OCI-M2 (cell line): ENCODE results near the gene TENM3.

Experiments
- DNase-seq: peaks from one replicate; lab custom pipeline; 2025; ENCODE audit not compliant: unreplicated experiment; lab: John Stamatoyannopoulos, UW

The TENM3 gene

GRCh38 chr4:182760551-182761043 is 517.4 kb downstream of the TENM3 start:
- DNase-seq = no peak

DNA sequence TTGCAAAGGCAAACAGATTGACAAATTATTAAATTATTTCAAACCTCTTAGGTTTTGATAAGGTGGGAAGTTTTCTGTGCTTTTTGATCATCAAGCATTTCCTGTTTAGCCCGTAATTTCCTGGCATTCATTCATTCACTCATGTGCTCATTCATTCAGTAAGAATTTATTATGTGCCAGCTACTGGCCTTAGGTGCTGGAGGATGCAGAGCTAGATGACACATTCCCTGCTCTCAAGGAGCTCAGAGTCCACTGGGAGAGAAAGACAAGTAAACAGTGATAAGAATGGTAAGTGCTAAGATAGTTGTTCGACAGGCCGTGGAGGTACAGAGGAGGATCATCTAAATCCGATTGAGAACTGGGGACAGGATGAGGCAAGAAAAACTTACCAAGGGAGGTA is 520.9 kb downstream of the TENM3 start:
- DNase-seq = no peak

DNA sequence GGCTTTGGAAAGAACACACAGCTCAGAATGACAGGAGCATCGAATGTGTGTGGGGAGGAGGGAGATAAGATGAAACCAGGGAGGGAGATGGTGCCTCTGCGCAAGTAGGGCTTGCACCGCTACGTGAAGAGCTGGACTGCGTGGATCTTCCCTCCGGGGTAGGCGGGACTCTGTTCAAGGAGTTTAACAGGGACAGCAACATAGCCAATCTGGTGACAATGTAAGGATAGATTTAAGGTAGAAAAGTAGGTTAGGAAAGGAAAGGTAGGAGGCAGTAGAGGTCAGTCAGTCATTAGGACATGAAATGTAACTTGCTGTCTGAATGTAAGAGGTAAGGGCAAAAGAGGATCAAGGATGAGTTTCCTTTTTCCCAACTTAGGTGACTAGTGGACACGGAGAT is 521.4 kb downstream of the TENM3 start:
- no peak for DNase-seq

DNA sequence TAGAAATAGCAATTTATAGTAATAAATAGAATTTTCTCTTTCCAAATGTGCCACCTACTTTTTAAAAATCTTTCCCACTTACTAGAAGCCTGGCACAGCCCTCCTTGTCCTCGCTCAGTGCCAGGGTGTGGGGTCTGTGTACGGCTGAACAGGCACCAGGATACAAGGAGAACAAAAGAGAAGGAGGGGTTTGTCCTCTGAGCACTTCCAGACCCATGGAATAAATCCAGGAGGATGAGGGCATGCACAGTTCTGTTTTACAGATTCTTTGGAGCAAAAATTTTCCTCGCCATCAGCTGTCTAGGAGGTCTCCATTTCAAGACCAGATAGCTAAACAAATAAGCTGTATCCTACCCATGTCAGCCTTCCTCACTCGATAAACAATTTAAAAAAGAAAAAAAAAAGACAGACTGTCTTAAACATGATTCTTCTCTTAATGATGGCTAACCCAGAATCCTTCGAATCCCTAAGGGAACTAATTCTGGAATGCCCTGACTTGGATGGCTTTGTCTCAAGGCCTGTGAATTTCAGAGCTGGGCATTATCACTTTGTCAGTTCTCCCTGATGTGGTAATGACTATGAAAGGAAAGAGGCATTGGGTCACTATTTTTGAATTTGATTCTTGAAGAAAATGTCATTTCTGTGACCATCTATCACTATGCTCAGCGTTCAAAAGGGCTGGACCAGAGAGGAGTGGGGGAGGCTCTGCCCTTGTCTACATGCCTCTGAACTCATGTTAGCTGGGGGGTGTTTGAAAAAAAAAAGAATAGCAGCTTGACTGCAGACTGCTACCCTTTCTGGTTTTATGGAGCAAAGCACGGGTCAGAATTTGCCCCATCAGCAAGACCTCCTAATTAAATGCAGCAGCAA is 523.0 kb downstream of the TENM3 start:
- no peak for DNase-seq

- no peak for DNase-seq
These were observed 523.7 kb downstream of the TENM3 start for GRCh38 chr4:182766857-182767250.

GRCh38 chr4:182768838-182769237 is 525.6 kb downstream of the TENM3 start:
- no peak for DNase-seq

DNA sequence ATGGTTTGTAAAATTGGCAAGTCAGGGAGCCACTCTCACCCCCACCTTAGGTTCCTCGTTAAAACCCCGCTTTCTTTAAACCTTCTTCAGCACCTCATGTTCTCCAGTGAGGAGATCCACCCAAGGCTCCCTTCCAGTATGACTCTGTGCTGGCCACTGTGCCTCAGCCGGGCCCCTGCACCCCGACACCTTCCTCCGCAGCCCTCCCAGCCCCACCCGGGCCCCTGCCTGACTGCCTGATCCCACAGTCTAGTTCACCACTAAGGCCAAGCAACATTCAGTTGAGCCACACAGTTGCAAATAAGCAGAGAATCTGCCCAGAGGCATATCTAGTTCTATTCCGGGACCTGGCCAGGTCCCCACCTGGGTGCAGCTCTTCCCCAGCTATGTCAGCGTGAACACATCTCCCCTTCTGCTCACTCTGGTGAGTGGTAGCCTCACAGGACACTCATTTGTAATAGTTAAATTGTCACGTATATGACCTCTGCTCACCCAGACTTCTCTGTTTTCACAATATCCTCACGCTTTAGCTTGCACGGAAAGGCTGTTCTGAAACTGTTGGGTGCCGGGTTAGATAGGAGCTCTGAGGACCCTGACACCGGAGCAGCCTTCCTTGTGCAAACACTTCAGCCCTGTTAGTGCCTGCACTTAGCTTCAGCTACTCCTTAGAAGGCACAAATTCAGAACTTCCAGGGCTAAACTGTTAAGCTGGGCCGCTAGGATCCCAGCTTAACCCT is 527.2 kb downstream of the TENM3 start:
- DNase-seq = no peak

DNA sequence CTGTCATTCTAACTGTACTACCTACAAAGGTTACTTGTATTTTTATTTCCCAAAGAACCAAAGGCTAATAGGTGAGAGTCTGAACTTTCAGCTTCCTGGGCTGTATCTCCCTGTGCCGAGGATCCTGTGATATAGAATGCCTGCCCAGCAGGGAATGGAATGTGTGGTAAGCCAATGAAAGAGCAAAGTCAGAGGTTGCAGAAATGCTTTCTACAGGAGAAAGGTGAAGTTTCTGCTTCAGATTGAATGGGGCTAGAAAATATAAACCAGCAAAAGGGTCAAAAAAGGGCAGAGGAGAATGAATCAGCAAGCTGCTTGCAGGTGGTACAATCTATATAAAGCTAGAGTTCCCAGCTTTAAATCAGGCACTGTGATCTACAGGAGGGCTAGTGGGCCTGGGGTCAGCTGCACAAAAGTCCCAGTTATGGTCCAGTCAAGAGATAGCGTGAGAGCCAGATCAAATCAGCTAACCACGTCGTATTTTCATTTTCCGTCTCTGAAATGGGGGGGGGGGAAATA is 527.9 kb downstream of the TENM3 start:
- DNase-seq = no peak

DNA sequence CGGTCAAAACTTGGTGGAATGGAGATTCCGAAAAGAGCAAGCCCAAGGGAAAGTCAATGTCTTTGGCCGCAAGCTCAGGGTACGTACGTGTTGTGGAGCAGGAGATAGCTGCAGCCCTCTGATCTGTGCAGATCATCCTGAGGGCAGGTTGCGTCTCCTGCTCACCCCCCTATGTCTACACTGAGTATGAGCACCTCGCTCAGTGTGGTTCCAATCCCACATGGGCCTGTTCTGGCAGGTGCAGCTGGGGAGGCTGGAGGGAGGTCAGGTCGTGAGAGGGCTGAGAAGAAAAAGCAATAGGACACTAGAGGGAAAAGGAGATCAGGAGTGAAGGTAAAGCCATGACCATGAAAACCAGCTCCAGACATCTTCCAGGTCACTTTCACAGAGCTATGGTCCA is 531.9 kb downstream of the TENM3 start:
- no peak for DNase-seq

- DNase-seq = no peak
These were observed 533.3 kb downstream of the TENM3 start for GRCh38 chr4:182776376-182777105.

GRCh38 chr4:182778222-182778982 is 535.2 kb downstream of the TENM3 start:
- no peak for DNase-seq

DNA sequence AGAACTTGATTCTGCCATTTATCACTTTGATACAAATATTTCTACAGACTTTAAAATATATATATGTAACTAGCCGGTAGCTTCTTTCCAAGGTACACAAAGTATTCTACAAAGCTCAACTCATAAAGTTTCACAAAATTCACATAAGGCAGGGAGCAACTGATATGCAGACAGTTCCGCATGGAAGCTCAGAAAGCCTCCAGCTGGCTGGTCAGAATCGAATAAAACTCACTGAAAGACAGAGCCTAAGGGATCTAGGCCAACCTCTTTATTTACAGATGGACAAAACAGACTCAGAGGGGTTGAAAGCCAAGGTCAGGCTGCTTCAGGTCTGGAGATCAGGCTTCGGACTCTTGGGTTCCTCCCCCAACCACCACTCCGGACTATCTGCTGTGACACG is 543.8 kb downstream of the TENM3 start:
- no peak for DNase-seq

GRCh38 chr4:182788201-182788600 is 545.0 kb downstream of the TENM3 start:
- DNase-seq = no peak

DNA sequence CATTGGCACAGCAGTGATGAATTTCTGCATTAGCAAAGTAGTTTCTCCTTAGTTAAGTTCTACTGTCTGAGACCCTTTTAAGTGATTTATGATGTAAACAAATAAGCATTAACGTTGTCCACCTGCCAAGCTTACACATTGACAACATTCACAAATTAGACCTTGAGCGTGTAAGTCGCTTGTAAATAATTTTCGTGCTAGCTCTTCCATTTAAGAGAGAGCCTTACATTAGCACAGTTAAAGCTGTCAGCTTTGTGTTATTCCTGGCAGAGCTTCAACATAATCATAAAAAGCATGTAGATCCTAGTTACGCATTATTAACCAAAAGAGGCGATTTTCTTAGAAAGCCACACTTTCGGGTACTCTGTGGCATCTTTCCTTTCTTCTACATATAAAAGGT is 546.3 kb downstream of the TENM3 start:
- DNase-seq = no peak

DNA sequence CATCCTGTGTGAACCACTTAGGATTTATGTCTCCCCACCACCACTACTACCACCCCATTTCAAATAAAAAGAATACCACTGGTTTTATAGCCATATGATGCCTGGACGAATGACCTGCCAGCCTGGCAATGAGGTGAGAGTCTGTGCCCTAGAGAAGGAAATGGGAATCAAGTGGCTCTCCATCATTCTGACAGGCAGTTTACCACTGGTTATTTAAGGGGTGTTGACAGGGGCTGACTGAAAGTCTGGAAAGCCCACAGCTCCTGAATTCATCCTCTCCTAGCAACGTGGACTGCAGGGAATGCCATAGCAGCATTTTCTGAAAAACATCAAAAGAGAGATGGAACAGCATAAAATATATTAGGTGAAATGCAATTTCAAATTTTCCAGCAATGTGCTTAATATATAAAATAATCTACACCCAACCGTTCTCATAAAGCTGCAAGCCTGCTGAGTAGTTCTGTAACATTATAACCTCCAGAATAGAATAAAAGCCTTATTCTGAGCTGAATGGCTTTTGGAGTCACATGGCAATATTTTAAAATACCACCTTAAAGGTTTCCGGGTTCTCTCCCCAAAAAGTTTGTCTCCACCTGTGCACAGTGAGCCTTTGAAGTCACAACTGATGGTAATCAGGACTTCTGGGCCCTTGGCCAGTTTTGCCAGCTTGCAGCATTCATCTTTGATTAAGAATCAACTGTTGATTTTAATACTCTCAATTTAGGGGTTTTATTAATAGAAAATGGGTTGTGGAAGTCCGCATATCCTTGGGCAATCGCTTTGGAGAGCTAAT is 552.4 kb downstream of the TENM3 start:
- DNase-seq = no peak

- no peak for DNase-seq
These were observed 556.5 kb downstream of the TENM3 start for GRCh38 chr4:182799515-182800215.

DNA sequence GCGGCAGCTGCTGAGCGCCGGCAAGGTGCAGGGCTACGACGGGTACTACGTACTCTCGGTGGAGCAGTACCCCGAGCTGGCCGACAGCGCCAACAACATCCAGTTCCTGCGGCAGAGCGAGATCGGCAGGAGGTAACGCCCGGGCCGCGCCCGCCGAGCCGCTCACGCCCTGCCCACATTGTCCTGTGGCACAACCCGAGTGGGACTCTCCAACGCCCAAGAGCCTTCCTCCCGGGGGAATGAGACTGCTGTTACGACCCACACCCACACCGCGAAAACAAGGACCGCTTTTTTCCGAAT is 557.0 kb downstream of the TENM3 start:
- no peak for DNase-seq

GRCh38 chr4:182801636-182802035 is 558.4 kb downstream of the TENM3 start:
- DNase-seq = no peak

- no peak for DNase-seq
These were observed 559.4 kb downstream of the TENM3 start for GRCh38 chr4:182802621-182803020.
